A673 (cell line): ENCODE data around the gene SMPD2. TPM values are rescaled to one million over a fixed set of nuclear protein-coding genes. Genes with fewer than 3 reads are reported as not detected.

Experiments used
- BruUV-seq: library from RNA; stranded (reverse); fragments of 400-500 nt; replicated peaks from 2 replicates; lab custom pipeline; 2021; lab: Mats Ljungman, UMichigan
- CTCF ChIA-PET: fragments of 300-600 bp; sonication (Branson Sonifier 250); formaldehyde crosslinking; loops from one replicate; lab custom pipeline; 2022; ENCODE audit warnings: antibody characterized with exemption; lab: Charles Lee
- POLR2A ChIA-PET: fragments of 300-600 bp; sonication (Branson Sonifier 250); formaldehyde crosslinking; loops from one replicate; lab custom pipeline; 2022; ENCODE audit warnings: antibody characterized with exemption; ENCODE audit not compliant: low non-redundant PET; lab: Charles Lee
- DNase-seq: peaks from one replicate; pipeline ENCODE4 v3.0.0-alpha.2; 2015; ENCODE audit warnings: low spot score
- H3K27ac ChIP-seq: fragments of 200-600 bp; sonication (generic); 2 replicates; pipeline ENCODE4 v1.5.1; 2016; ENCODE audit warnings: mixed run types, low read depth, mild to moderate bottlenecking, mixed read lengths, antibody characterized with exemption, low read length; ENCODE audit not compliant: poor library complexity, severe bottlenecking
- H3K27me3 ChIP-seq: fragments of 200-600 bp; sonication (generic); replicated peaks from 2 replicates; pipeline ENCODE4 v1.6.1; 2017; ENCODE audit warnings: mixed run types, low read depth, mild to moderate bottlenecking, mixed read lengths, antibody characterized with exemption, low read length; ENCODE audit not compliant: insufficient read depth, poor library complexity
- H3K36me3 ChIP-seq: fragments of 200-600 bp; sonication (generic); 2 replicates; pipeline ENCODE4 v1.6.1; 2016; ENCODE audit warnings: mixed run types, mild to moderate bottlenecking, mixed read lengths, antibody characterized with exemption, low read length; ENCODE audit not compliant: insufficient read depth, poor library complexity, severe bottlenecking
- H3K4me1 ChIP-seq: fragments of 200-600 bp; sonication (generic); 2 replicates; pipeline ENCODE4 v1.6.1; 2017; ENCODE audit warnings: mixed run types, mild to moderate bottlenecking, mixed read lengths, antibody characterized with exemption, low read length; ENCODE audit not compliant: insufficient read depth, poor library complexity, severe bottlenecking
- H3K4me3 ChIP-seq: fragments of 200-600 bp; sonication (generic); 2 replicates; pipeline ENCODE4 v1.5.1; 2016; ENCODE audit warnings: low read depth, mixed run types, mild to moderate bottlenecking, mixed read lengths, low read length; ENCODE audit not compliant: poor library complexity, severe bottlenecking
- H3K9me3 ChIP-seq: fragments of 200-600 bp; sonication (generic); 2 replicates; pipeline ENCODE4 v1.6.1; 2016; ENCODE audit warnings: mixed run types, low read depth, mild to moderate bottlenecking, mixed read lengths, antibody characterized with exemption, low read length; ENCODE audit not compliant: poor library complexity, severe bottlenecking
- CTCF ChIP-seq: fragments of 300-800, 200-600 bp; sonication (generic); conservative IDR thresholded peaks from 2 replicates; pipeline ENCODE4 v1.5.1; 2017; ENCODE audit warnings: low read depth, mild to moderate bottlenecking, antibody characterized with exemption, low read length, moderate library complexity, mixed read lengths
- EZH2 ChIP-seq: fragments of 200-600 bp; sonication (generic); IDR thresholded peaks from 2 replicates; pipeline ENCODE4 v1.6.1; 2017; ENCODE audit warnings: borderline replicate concordance, low read depth, mild to moderate bottlenecking, mixed read lengths, antibody characterized with exemption, low read length; ENCODE audit not compliant: poor library complexity, severe bottlenecking
- intact Hi-C: fragments of 100-400 bp; cut with micrococcal nuclease; formaldehyde crosslinking; loops from one replicate; pipeline ENCODE4 v1.10.0; 2022; ENCODE audit not compliant: unreplicated experiment
- total RNA-seq: library from RNA; stranded (reverse); gene quantifications from 2 replicates; pipeline ENCODE4 v1.2.3, GENCODE V29; 2021

Gene SMPD2
- total RNA-seq, 1 experiment from 2014 or later: 8.6 TPM

- POLR2A ChIA-PET: no interaction called here
- Histone ChIP-seq H3K4me3 (no peak overlapping the region), H3K27me3 (no peaks in the 10 kb centered on the region), H3K36me3 (peaks cover 14% of the 10 kb centered on the region), H3K27ac (no peak overlapping the region), H3K9me3 (no peaks in the 10 kb centered on the region), H3K4me1 (peaks cover 14% of the 10 kb centered on the region)
- intact Hi-C loops: no loop called here
- CTCF ChIA-PET: no interaction called here
- TF ChIP-seq EZH2: no peak
- TF ChIP-seq CTCF: no peak
- no peak for DNase-seq
- no TSS peak for BruUV-seq
These were observed 44.9 kb downstream of the SMPD2 start for GRCh38 chr6:109485266-109485935.

- ChIA-PET CTCF (no interaction called here), POLR2A (no interaction called here)
- Histone ChIP-seq H3K36me3 (peaks cover 8% of the 10 kb centered on the region), H3K4me3 (no peak overlapping the region), H3K4me1 (peaks cover 14% of the 10 kb centered on the region), H3K27me3 (no peaks in the 10 kb centered on the region), H3K9me3 (no peaks in the 10 kb centered on the region), H3K27ac (no peak overlapping the region)
- TF ChIP-seq CTCF (no peak), EZH2 (no peak)
- no peak for DNase-seq
- intact Hi-C loops: no loop called here
- BruUV-seq: no TSS peak
These were observed 45.5 kb downstream of the SMPD2 start for GRCh38 chr6:109486068-109486467.

- ChIA-PET POLR2A (no interaction called here), CTCF (no interaction called here)
- Histone ChIP-seq H3K4me1 (peaks cover 9% of the 10 kb centered on the region), H3K9me3 (no peaks in the 10 kb centered on the region), H3K4me3 (no peak overlapping the region), H3K36me3 (no peaks in the 10 kb centered on the region), H3K27me3 (no peaks in the 10 kb centered on the region), H3K27ac (no peak overlapping the region)
- no peak for TF ChIP-seq EZH2
- no peak for TF ChIP-seq CTCF
- BruUV-seq: no TSS peak
- intact Hi-C loops: no loop called here
- no peak for DNase-seq
These were observed 47.5 kb downstream of the SMPD2 start for GRCh38 chr6:109488001-109488400.
